CD4-positive, alpha-beta T cell treated with Interleukin-12 subunit alpha and Interleukin-12 subunit beta, for 1 hour (primary cell): ENCODE measurements around the gene EDNRA.

Experiments
- DNase-seq: peaks from one replicate; pipeline ENCODE4 v3.0.0-alpha.2; 2020

EDNRA gene

GRCh38 chr4:147498031-147498660, 17.2 kb downstream of the EDNRA start:
- DNase-seq, result no peak

DNA sequence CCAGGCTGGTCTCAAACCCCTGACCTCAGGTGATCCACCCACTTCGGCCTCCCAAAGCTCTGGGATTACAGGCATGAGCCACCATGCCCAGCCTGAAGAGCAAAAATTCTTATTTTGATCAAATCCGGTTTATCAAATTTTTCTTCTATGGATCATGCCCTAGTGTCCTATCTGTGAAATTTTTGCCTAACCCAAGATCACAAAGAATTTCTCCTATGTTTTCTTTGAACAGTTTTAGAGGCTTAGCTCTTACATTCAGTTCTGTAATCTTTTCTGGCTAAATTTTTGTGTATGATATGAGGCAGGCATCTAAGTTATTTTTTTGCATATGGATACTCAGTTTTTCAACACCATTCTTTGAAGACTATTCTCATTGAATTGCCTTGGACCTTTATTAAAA, 27.4 kb downstream of the EDNRA start:
- DNase-seq, result no peak

GRCh38 chr4:147509386-147509785, 28.5 kb downstream of the EDNRA start:
- no peak for DNase-seq

DNA sequence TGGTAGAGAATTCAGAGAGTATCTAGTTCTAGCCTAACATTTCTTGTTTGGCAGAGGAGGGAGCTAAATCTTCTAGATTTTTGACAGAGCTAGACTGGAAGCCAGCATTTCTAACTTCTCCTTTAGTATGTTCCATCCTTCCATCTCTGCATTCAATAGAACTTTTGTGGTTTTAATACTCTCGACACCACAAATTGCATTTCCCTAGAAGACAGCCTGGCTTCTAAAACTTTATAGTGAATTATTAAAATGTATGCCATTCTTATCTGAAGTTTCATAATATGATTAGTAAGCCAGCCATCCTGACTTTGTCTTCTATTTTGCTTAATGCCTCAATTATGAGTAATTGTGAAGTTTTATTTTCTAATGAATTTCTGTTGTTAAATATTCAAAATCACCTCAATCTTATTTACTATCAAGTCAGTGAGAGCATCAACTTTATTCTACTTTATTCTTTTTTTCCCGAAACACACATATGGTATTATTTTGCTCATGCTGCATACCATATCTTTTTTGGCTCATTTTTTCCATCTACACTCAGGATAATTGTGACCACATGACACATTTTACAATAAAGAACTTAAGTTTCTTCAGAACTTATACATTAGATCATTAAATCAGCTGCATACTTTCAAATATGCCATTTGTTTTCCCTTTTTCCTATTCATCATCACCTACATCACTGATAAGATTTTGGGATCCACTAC, 30.2 kb downstream of the EDNRA start:
- no peak for DNase-seq

DNA sequence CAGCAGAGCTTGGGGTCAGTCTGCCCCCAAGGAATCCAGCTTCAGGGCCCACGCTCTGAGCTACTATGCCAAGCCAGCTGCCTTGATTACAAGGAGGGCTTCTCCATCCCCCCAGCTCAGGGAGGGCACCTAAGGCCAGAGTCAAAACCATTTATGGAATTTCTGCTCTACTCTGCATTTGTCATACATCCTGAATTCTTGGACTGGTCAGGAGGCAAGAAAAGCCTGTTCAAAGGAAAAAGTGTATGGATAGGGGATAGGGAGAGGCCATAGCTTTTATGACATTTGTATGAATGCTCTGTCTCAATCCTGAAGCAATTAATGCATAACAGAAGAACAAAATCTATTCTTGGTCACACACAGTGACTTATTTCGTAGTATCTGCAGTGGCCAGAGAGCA, 32.2 kb downstream of the EDNRA start:
- no peak for DNase-seq

DNA sequence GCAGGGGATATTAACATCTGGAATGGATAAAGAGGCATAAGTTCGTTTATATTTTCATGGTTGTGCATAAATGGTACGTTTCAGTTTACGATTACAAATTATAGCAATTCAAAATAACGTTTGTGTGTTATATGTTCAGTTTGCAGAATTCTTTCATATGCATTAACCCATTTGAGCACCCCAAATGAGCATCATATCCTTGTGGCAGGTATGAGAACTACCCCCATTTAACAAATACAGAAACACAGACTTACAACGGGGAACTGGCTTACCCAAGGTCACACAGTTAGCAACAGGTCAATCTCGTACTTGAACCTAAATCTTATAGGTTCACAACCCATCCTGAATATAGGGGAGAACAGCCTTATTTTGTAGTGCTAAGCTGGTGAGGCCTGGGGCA, 33.1 kb downstream of the EDNRA start:
- no peak for DNase-seq

- no peak for DNase-seq
These were observed 34.5 kb downstream of the EDNRA start for GRCh38 chr4:147515220-147515936.

DNA sequence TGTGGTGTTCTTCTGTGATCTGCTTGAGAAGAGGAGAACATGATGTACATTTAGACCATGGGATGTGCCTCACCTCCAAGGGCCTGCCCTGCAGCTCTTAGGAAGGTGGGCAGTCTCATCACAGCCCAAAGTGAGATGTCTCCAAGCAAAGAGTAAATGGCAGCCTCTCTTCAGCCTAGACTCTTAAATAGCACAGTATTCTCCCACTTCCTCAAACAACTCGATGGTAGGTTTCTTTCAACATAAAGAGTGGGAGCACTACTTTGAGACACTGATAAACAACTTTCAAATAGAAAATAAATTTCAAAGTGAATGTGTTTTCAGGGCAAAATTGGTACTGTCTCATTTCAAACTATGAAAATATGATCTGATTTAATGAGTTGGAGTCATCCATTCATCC, 35.2 kb downstream of the EDNRA start:
- no peak for DNase-seq

DNA sequence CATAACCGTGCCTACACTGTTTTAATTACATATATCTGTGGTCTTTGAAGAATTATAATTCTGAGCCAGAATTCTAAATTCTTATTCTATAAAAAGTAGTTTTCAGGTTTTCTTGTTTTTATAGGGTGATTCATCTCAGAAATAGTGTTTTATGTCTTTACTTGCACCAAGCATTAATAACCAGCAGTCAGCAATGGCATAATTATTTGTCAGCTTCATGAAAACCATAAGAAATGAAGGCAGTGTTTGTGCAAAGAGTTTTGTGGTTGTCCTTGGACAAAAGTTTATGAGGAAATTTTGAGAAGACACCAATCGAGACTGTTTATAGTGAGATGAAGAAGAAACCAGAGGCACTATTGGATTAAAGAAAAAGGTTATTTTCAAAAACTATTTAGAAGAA, 37.2 kb downstream of the EDNRA start:
- DNase-seq, result no peak

DNA sequence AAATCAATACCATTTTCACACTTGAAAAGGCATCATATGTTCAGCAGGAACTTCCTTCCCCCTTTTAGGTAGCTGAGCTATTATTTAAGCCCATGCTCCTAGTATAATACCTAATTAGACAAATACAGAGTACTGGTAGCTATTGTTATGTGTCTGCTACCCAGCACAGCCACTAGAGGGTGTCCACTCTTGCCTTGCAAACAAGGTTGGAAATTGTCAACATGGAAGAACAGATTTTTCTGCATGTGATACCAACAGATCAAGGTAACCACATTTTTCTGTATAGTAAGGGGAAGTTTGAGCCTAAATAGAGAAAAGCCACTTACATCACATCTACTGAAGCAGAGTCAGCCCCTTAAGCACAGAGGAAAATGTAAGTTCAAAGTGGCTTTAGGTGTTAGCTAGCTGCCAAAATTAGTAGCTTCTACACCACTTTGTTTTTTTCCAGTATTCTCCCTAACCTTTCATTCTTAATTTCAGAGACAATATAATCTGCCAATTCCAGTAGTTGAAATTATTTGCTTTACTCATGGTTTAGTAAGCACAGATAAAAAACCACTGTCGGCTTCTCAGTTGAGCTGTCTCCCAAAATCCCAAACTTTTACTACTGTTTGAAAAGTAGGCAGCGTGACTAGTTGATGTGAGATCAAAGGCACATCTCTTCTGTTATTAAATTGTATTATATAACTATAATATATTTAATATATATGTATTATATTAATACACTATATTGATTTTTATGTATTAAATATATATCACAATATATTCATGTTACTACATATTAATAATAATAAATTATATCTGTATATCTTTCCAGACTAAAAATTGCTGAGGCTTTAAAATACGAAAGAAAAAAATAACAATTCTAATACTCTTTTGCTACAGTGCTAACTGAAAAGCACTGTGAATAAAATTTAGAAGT, 38.2 kb downstream of the EDNRA start:
- DNase-seq, result peak; percentile 45

- no peak for DNase-seq
These were observed 43.7 kb downstream of the EDNRA start for GRCh38 chr4:147524601-147525000.

- DNase-seq, result no peak
These were observed 44.8 kb downstream of the EDNRA start for GRCh38 chr4:147525494-147526271.

DNA sequence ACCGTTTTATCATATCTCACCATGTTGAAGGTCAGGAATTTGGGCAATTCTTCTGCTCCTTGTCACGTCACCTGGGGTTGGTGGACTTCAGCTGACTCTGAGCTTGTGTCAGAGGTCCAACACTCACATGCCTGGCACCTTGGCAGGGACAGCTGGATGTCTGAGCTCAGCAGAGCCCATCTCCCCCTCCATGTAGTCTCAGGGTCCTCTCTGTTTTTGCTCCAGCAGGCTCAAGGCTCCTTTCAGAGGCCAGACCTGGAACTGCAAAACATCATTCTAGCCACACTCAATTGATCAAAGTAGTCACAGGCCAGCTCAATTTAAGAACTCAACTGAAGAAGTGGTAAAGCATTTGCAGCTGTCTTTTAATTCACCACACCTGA, 45.4 kb downstream of the EDNRA start:
- no peak for DNase-seq

GRCh38 chr4:147528054-147528453, 47.2 kb downstream of the EDNRA start:
- DNase-seq, result no peak

- no peak for DNase-seq
These were observed 49.2 kb downstream of the EDNRA start for GRCh38 chr4:147530134-147530533.

GRCh38 chr4:147530723-147531122, 49.8 kb downstream of the EDNRA start:
- DNase-seq, result no peak

- no peak for DNase-seq
These were observed 52.0 kb downstream of the EDNRA start for GRCh38 chr4:147532896-147533295.

GRCh38 chr4:147533331-147533730, 52.4 kb downstream of the EDNRA start:
- DNase-seq, result no peak

DNA sequence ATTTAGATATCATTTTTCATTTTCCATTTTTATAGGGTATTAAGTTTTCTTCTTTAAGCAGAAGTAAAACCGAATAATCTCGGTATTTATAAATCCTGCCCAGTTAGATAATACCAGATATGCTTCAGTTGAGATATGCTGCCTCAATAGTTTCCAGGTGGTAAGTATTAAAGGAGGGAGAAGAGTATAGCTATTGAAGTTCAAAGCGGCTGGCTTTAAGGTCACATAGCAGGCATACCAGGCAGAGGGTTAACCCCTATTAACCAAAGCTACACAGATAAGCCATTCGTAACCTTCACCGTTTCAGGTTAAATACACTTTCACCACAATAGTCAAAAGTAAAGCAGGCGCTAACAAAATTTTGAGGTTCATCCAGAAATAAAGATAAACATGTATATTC, 54.2 kb downstream of the EDNRA start:
- DNase-seq, result no peak

DNA sequence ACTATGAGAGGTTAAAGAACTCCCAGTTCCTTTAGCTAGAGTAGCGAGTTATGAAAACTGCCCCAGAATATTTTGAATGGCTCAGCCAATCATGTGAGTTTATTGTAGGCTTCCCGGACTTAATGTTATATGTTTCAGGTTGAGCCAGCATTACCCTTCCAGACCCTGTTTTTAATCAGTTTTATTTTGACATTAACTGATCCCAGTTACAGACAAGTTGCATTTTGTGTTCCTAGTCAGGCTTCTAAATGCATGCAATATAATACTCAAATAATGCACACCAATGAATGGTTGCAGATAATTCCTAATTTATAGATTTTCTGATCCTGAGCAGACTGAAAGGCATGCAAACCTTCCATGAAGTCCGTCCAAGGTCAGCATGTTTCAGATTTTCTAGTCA, 57.8 kb downstream of the EDNRA start:
- no peak for DNase-seq

DNA sequence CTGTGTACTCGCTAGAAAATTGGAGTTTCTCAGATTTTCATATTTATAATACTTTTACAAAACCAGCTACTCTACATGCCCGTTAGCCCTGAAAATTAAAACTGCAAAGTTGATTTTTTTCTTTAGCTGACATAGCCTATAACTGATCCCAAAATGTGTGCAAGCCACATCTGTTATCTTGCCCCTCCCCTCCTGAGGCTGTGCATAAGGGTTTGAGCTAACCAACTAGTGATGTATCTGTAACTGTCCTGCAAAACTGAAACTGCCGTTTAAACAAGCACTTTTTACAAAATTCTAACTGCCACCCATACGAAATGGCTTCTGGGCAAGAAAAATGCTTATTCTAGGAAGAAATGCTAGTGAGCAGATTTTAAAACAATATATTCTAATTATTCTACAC, 59.1 kb downstream of the EDNRA start:
- no peak for DNase-seq

GRCh38 chr4:147542229-147542990, 61.5 kb downstream of the EDNRA start:
- DNase-seq, result no peak
